Large intestine (tissue), 3 donors: ENCODE measurements around the gene MLST8. TPM values are rescaled to one million over a fixed set of nuclear protein-coding genes. Genes with fewer than 3 reads are reported as not detected.
"Not testable (repeated sequence)": the region's sequence is repeated elsewhere in the genome, so short reads cannot be mapped to it uniquely, and the experiment has no call there.

Source experiments
- DNase-seq, 2 donors: peaks; one replicate each; pipeline versions ENCODE4 v3.0.0 to v3.0.0-alpha.2; 2013
- H3K27ac ChIP-seq: one replicate; pipeline ENCODE4 v1.5.1; 2013; ENCODE audit warnings: low read length
- H3K27me3 ChIP-seq: 2 replicates; pipeline ENCODE4 v1.6.1; 2013; ENCODE audit warnings: low read length; ENCODE audit not compliant: control insufficient read depth, insufficient read depth
- H3K36me3 ChIP-seq: 2 replicates; pipeline ENCODE4 v1.6.1; 2013; ENCODE audit warnings: low read length; ENCODE audit not compliant: control insufficient read depth, insufficient read depth
- H3K4me1 ChIP-seq: one replicate; pipeline ENCODE4 v1.6.1; 2013; ENCODE audit warnings: low read length; ENCODE audit not compliant: control insufficient read depth, insufficient read depth
- H3K4me3 ChIP-seq: one replicate; pipeline ENCODE4 v1.5.1; 2013; ENCODE audit warnings: low read length
- H3K9me3 ChIP-seq: one replicate; pipeline ENCODE4 v1.6.1; 2013; ENCODE audit warnings: mild to moderate bottlenecking, low read depth, low read length, moderate library complexity; ENCODE audit not compliant: control insufficient read depth
- WGBS: methylation state at CpG from one replicate; pipeline ENCODE4 v1.1.5; 2013; ENCODE audit warnings: low lambda C conversion rate; ENCODE audit not compliant: insufficient coverage; 5-methylcytosine and 5-hydroxymethylcytosine counted together
- polyA plus RNA-seq: library from polyadenylated mRNA; unstranded; fragments of 120-200 nt; gene quantifications from one replicate; pipeline ENCODE4 v1.2.1, GENCODE V29; 2013

Gene MLST8
- polyA plus RNA-seq, 1 donor, result 40.0 TPM

DNA sequence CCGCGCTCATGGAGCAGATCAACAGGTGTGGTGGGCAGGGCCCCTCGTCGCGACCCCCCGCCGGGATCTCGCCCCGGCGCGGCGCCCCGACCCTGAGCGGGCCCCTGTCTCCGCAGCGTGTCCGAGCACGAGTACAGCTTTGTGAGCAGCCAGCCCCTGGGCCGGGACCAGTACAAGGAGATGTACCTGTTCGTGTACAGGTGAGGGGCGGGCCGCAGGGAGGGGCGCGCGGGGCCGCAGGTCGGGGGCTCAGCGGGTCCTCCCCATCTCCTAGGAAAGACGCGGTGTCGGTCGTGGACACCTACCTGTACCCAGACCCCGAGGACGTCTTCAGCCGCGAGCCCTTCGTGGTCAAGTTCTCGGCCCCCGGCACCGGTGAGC is 31.8 kb downstream of the MLST8 start:
- H3K4me1 ChIP-seq, result peaks cover 19% of the 10 kb centered on the region
- no CpG with 5 or more reads among the region's 40 CpGs for WGBS
- H3K9me3 ChIP-seq, result peaks cover 29% of the 10 kb centered on the region
- peaks cover 38% of the 10 kb centered on the region for H3K36me3 ChIP-seq
- no peak overlapping the region for H3K4me3 ChIP-seq
- H3K27ac ChIP-seq, result no peak overlapping the region
- peaks cover 34% of the 10 kb centered on the region for H3K27me3 ChIP-seq
- no peak for DNase-seq

DNA sequence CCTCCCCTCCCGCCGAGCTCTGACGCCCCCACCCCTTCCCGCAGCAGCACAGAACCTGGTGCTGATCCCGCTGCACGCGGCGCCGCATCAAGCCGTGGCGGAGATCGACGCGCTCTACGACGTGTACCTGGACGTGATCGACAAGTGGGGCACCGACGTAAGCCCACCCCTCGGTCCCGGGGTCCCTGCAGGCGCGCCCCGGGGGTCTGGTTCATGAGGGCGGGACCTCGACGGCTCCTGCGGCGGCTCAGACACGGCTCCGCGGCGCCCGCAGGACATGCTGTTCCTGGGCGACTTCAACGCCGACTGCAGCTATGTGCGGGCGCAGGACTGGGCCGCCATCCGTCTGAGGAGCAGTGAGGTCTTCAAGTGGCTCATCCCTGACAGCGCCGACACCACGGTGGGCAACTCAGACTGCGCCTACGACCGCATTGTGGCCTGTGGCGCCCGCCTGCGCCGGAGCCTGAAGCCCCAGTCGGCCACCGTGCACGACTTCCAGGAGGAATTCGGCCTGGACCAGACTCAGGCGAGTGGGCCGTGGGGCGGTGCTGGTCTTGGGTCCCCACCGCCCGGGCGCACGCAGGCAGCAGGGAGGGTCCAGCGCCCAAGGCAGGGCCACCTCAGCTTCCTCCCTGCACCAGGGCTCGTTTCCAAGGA is 32.4 kb downstream of the MLST8 start:
- H3K27ac ChIP-seq, result no peak overlapping the region
- WGBS, result no CpG with 5 or more reads among the region's 65 CpGs
- peaks cover 34% of the 10 kb centered on the region for H3K27me3 ChIP-seq
- H3K9me3 ChIP-seq, result peaks cover 29% of the 10 kb centered on the region
- DNase-seq, result peak in 1 of 2 donors; percentile 34
- H3K36me3 ChIP-seq, result peaks cover 38% of the 10 kb centered on the region
- peaks cover 19% of the 10 kb centered on the region for H3K4me1 ChIP-seq
- H3K4me3 ChIP-seq, result no peak overlapping the region

DNA sequence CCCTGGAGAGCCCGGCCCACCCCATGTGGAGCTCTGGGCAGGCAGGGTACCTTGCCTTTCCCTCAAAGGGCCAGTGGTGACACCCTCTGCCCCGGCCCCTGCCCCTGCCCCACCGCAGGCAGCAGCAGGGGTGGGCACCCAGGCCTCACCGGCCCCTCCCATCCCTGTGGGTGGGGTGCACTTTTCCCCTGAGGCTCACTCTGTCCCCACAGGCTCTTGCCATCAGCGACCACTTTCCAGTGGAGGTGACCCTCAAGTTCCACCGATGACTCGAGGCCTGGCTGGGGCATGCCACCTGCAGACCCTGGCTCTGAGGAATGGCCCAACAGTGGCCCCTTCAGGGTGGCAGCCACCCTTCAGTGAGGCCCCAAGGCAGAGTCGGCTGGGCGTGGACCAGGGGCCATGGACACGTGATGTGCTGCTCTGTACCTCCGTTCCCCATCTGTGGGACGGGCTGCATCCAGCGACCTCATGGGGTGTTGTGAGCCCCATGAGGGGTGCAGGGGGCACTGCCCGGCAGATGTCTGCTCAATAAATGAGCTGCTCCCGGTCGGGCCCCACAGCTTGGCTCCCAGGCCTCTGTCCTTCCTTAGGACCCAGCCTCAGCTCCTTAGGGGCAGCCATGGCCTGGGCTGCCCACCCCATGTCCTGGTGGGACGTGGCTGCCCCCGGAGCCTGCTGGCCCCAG is 33.0 kb downstream of the MLST8 start:
- Histone ChIP-seq H3K27me3 (peaks cover 34% of the 10 kb centered on the region), H3K4me3 (no peak overlapping the region), H3K36me3 (peaks cover 38% of the 10 kb centered on the region), H3K4me1 (peaks cover 19% of the 10 kb centered on the region), H3K9me3 (peaks cover 29% of the 10 kb centered on the region), H3K27ac (no peak overlapping the region)
- no CpG with 5 or more reads among the region's 18 CpGs for WGBS
- peak in 1 of 2 donors; percentile 59 for DNase-seq

DNA sequence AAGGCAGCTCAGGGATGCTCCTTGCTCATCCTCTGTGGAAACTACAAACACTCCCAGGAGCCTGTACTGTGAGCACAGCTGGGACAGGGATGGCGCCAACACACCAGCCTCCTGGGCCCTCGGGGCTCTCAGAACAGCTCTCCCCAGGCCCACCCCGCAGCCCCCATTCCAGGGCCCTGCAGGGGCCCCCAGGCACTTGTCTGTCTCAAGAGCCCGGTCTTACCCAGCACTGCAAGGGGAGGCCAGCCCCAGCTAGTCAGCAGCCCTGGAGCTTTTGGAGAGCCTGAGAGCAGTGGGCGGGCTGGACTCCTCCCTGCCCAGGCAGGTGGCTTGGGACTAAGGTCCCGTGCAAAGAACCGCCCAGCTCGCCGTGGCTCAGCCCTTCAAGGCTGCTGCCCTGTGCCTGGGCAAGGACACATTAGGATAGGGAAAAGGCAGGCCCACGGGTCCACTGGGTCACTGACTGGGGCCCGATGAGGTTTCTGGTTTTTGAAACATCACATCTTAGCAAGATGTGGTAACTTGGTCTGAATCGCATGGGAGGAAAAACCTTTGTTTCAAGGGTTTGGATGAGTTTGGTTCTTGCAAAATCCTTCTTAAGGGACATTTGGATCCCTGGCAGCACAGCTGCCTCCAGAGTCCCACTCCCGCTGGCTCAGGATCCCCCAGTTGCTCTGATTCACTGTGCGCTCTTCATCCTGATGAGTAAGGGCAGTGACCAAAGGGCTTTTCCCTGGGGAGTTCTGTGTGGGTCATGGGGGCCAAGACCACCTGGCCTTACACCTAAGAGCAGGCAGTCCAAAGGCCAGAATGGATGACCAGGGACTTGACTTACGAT is 33.8 kb downstream of the MLST8 start:
- Histone ChIP-seq H3K4me1 (peaks cover 19% of the 10 kb centered on the region), H3K36me3 (peaks cover 38% of the 10 kb centered on the region), H3K27ac (no peak overlapping the region), H3K9me3 (peaks cover 27% of the 10 kb centered on the region), H3K27me3 (peaks cover 34% of the 10 kb centered on the region), H3K4me3 (no peak overlapping the region)
- DNase-seq, result no peak
- WGBS, result no CpG with 5 or more reads among the region's 15 CpGs

DNA sequence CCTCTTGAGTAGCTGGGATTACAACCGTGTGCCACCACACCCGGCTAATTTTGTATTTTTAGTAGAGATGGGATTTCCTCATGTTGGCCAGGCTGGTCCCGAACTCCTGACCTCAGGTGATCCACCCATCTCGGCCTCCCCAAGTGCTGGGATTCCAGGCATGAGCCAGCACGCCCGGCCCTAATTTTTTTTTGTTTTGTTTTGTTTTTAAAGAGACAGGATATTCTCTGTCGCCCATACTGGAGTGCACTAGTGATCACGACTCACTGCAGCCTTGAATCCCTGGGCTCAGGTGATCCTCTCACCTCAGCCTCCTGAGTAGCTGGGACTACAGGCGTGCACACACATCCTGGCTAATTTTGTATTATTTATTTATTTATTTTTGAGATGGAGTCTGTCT is 35.1 kb downstream of the MLST8 start:
- Histone ChIP-seq H3K9me3 (peaks cover 26% of the 10 kb centered on the region), H3K36me3 (peaks cover 40% of the 10 kb centered on the region), H3K27me3 (peaks cover 30% of the 10 kb centered on the region), H3K4me1 (peaks cover 19% of the 10 kb centered on the region)
- not testable (repeated sequence) for H3K4me3 ChIP-seq, H3K27ac ChIP-seq, DNase-seq
- WGBS, result no CpG with 5 or more reads among the region's 9 CpGs

DNA sequence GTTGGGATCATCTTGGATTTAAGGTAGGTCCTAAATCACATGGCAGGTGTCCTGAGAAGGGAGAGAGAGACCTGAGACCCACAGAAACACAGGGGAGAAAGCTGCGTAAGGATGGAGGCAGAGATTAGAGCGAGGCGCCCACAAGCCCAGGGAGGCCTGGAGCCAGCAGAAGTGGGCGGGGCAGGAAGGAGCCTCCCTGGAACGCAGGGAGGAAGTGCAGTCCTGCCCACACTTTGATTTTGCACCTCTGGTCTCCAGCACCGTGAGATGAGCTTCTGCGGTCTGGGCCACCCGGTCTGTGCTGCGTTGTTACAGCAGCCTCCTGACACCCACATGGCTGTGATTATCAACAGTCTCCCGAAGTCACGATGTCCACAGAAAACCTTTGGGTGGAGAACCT is 37.3 kb downstream of the MLST8 start:
- peaks cover 12% of the 10 kb centered on the region for H3K4me1 ChIP-seq
- H3K27ac ChIP-seq, result no peak overlapping the region
- no peak for DNase-seq
- peaks cover 8% of the 10 kb centered on the region for H3K27me3 ChIP-seq
- H3K4me3 ChIP-seq, result no peak overlapping the region
- no CpG with 5 or more reads among the region's 11 CpGs for WGBS
- H3K9me3 ChIP-seq, result peaks cover 8% of the 10 kb centered on the region
- peaks cover 50% of the 10 kb centered on the region for H3K36me3 ChIP-seq

DNA sequence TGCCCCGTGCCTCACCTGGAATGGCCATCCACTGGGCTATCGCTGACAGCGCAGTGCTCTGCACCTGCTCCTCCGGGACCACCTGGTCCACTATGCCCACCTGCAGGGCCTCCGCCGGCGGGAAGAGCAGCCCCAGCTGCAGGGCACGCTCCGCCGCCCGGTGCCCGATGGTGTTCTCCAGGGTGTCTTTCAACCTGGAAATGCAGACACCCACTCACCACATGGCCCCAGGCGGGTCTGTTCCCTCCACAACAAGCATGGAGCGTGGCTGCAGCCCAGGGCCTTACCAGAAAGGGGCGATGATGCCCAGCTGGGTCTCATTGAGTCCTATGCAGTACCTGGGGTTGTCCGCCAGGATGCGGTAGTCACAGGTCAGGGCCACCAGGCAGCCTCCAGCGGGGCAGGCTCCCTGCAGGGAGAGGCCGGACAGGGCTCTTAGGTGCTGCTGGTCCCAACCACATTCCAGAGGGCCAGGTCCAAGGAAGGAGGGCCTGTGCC is 37.8 kb downstream of the MLST8 start:
- peaks cover 3% of the 10 kb centered on the region for H3K9me3 ChIP-seq
- no CpG with 5 or more reads among the region's 19 CpGs for WGBS
- peaks cover 50% of the 10 kb centered on the region for H3K36me3 ChIP-seq
- H3K4me3 ChIP-seq, result no peak overlapping the region
- peaks cover 7% of the 10 kb centered on the region for H3K4me1 ChIP-seq
- H3K27ac ChIP-seq, result no peak overlapping the region
- DNase-seq, result no peak
- peaks cover 3% of the 10 kb centered on the region for H3K27me3 ChIP-seq

DNA sequence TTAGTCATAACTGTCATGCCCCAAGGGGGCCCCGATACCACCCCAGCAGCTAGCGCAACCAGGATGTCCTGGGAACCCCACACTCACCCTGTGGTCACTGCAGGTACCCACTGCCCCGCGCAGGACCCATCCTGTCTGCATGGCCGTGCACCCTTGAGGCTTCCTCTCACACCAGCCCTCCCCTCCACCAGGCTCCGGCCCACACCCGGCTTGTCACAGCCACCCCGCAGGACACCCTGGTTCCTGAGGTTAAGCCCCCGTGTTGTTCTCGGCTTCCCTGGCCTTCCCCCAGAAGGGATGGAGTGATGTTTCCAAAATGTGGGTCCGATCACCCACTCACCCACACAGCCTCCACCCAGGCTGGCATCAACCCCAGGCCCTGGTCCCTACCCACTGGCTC is 38.5 kb downstream of the MLST8 start:
- WGBS, result no CpG with 5 or more reads among the region's 11 CpGs
- Histone ChIP-seq H3K9me3 (no peaks in the 10 kb centered on the region), H3K4me1 (no peaks in the 10 kb centered on the region), H3K27ac (no peak overlapping the region), H3K36me3 (peaks cover 52% of the 10 kb centered on the region), H3K4me3 (no peak overlapping the region), H3K27me3 (no peaks in the 10 kb centered on the region)
- DNase-seq, result no peak

DNA sequence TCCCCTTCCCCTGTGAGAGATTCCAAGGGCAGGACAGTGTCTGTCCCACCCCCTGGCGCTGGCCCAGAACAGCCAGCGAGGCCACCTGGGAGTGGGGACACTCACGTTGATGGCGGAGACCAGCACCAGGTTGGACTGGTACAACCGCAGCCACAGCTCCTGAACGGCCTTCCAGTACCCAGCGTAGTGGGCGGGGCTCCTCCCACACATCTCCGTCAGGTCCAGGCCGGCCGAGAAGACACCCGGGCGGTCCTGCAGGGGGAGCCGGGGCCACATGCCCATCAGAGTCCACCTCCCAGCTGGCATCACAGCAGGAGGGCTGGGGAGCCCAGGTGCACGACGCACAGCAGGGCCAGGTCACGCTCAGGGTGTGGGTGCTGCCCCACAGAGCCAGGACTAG is 39.0 kb downstream of the MLST8 start:
- H3K4me1 ChIP-seq, result no peaks in the 10 kb centered on the region
- no peak for DNase-seq
- H3K27me3 ChIP-seq, result no peaks in the 10 kb centered on the region
- H3K27ac ChIP-seq, result no peak overlapping the region
- no peaks in the 10 kb centered on the region for H3K9me3 ChIP-seq
- peaks cover 54% of the 10 kb centered on the region for H3K36me3 ChIP-seq
- H3K4me3 ChIP-seq, result no peak overlapping the region
- no CpG with 5 or more reads among the region's 17 CpGs for WGBS
